HG03520 (cell line): ENCODE measurements around the gene LPAR4.
A peak's percentile ranks its signal among the peaks of the same experiment; 100 is the strongest.
"Not testable (repeated sequence)": the region's sequence is repeated elsewhere in the genome, so short reads cannot be mapped to it uniquely, and the experiment has no call there.

Source experiments
- ATAC-seq: cut with Tn5 transposase; IDR thresholded peaks from one replicate; pipeline ENCODE4 v1.9.1; 2021; ENCODE audit warnings: mild to moderate bottlenecking, moderate library complexity; ENCODE audit not compliant: unreplicated experiment

Gene LPAR4, protein sequence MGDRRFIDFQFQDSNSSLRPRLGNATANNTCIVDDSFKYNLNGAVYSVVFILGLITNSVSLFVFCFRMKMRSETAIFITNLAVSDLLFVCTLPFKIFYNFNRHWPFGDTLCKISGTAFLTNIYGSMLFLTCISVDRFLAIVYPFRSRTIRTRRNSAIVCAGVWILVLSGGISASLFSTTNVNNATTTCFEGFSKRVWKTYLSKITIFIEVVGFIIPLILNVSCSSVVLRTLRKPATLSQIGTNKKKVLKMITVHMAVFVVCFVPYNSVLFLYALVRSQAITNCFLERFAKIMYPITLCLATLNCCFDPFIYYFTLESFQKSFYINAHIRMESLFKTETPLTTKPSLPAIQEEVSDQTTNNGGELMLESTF

DNA sequence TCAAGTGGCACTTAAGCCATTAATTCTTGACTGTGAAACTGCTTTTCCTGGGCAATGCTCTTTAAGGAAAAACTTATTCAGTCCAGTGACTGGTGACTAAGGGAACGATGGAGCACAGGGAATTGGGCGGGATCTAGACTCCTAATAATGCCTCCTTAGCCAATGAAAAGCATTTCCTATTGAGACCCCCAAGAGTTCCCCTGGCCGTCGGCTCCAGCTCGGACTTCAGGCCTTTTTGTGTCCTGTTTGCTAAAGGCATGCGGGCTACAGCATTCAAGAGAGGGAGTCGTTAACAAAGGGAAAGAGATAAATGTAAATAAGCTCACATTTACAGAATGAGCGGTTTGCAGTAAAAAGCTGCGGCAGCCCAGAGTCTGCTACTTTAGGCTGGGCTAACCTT lies at the start of gene LPAR4:
Gene LPAR4 (plus strand): TSS at position 232 of the 400 bp plus-strand sequence. CDS start 7,150 bp downstream, outside the sequence.
- ATAC-seq: no peak

DNA sequence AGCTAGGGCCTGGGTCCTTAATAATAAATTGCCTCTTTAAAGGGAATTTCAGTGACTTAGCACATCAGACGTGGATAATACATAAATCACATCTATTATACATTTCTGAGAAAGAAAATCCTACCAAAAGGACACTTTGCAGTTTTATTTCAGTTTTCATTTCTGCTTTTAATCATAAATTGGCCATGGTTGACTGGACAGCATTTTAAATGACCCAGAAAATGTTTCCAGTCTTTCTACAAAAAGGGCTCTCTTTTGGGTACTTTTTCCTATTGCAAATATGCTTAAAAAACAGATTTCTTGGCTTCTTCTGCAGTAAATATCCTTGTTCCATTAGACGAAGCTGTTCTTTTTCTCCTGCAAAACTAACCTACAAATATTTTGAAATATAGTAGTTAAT lies 41.4 kb upstream of the LPAR4 start:
- ATAC-seq: no peak

DNA sequence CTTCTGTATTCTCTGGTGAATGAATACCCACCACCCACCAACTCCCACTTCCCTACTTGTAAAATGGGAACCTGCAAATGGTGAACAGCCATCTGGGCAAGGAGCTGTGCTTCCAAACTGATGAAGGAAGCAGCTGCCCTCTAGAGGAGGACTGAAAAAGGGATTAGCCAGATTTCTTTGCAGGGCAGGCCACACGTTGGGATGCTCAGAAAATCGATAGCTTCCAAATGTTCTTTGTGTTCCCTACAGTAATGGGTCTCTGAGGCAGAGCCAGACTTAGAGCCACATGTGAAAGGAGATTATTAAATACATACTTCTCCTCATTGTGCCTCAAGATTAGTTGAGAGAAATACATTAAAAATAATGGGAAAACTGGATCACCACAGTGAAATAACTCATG lies 39.3 kb upstream of the LPAR4 start:
- no peak for ATAC-seq

DNA sequence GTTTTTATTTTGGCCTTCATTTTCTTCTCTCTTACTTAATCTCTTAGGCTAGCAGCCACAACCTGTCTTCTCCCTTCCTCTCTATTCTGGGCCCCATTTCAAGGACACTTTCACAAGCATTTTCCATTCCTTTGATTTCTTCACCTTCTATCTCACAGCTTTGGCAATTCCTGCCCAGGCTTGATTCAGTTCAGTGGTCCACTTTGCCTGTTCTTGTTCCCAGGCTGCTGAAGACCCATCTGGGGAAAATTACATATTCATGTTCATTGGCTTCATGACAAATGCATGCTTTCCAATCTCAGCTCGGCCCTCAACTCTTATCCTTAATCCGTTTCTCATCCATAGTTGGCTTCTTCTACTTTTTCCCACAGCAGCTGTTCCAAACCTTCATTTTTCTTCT lies 38.7 kb upstream of the LPAR4 start:
- no peak for ATAC-seq

DNA sequence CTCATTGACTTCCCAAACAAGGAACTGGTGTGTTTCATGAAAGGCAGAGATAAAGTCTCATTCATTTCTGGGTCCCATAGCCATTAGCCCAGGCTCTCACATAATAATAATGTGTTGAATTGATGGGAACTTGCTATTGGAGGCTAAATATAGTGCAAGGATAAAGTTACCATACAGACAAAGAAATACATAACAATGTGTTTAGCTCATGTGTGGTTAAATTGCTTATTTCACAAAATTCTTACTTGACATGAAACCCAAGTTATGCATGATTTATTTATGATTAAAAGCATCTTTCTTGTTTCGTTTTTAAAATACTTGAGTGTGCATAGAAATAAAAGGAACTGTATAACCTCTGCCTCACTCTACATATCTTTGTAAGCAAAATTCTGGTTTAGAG lies 37.3 kb upstream of the LPAR4 start:
- no peak for ATAC-seq

DNA sequence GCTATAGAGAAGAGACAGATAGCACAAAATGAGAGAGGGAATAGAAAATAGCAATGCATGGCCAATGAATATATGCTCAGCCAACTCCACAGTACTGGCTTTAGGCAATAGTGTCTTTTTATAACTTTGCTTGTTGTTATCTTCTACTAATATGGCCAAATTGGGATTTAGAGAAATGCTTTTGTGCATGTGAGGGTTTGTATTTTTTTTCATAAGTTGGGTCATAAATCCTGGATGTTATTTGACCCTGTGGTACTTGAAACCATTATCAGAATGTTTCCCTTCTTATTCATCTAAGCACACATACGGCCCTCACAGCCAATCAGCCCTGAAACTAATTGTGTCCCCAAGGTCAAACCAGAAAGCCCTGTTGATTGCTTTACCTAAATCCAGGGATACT lies 35.2 kb upstream of the LPAR4 start:
- no peak for ATAC-seq

DNA sequence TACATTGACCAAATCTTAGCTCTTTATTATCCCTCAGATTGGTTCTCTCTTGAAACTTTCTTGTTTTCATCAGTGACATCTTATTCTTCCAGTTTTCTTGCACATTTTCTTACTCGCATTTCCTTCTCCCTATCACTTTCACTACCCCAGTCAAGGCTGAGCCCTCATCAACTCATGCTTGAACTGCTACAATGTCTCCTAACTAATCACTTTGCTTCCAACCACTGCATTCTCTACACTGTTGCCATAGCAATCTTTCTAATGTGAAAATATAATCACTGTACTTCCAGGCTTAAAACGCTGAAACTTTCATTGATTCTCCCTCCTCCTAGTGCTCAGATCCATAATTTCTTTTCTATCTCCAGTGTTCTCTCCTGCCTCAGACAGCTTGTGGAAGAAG lies 22.2 kb upstream of the LPAR4 start:
- ATAC-seq: no peak

DNA sequence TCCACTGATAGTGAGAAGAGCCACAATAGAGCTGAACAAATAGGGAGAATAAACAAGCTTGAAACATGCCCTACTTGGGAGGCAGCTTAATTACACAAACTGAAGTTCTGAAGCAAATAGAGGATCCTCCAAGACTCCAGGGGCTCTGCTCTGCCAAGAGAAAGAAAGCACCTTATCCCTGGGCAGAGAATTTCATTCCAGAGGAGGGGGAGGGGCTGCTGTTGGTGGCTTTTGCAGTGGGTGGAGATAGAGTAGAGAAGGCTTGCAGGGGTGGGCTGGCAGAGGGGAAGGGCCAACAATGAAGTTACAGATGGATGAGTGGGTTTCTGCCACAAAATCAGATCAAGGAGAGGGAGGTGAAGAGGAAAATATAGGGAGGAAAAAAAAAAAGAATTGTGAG lies 1.0 kb upstream of the LPAR4 start:
- no peak for ATAC-seq

DNA sequence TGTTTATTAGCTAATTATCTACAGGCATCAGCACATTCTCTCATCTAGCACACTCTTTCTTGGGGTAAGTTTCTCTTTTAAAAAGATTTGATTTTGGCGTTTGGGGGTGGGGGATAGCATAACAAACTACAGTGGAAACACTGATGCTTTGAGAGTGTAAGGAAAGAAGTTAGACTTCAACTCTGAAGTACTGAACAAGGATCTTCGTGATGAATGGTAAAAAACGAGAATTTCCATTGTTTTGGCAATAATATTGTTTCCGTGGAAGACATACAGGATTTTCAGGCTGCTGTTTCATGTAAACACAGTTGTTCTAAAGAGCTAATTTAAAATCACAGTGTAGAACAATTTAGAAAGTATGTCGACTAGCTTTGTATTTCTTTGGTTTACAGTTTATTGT lies 451 bp downstream of the LPAR4 start:
- no peak for ATAC-seq

DNA sequence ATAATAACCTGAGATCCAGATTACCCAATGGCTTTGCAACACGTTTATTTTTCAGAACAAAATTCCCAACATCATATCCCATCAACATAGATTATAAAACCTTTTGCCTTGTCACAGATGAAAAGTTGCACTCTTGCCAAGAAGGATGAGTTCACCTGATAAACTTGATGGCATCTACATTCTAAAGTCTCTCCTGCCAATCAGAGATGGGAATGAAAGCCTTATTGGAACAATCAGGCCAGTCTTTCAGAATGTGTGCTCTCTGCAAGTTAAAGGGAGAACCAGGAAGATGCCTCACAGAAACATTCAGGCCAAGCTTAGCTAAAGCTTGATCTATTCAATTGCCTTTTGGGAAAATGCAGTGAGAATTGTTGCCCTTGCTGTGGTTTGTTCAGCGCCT lies 1.3 kb downstream of the LPAR4 start:
- ATAC-seq: no peak

DNA sequence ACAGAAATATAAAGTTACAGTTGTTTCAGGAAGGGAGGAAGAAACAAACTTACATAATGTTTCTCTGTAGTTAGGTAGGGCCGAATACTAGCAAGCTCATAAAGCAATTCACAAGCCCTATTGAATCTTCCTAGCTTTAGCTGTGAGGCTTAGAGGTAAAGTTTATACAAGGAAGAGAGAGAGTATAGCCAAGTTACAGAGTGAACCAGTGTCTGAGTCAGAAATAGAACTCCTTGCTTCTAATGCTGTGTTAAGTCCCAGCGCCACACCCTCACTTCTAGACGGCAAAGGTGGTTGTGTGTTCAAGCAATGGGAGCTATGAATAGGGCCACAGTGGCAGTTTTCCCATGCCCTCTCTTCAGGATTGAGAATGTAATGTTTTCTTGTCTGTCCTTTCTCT lies 6.1 kb downstream of the LPAR4 start:
- no peak for ATAC-seq

DNA sequence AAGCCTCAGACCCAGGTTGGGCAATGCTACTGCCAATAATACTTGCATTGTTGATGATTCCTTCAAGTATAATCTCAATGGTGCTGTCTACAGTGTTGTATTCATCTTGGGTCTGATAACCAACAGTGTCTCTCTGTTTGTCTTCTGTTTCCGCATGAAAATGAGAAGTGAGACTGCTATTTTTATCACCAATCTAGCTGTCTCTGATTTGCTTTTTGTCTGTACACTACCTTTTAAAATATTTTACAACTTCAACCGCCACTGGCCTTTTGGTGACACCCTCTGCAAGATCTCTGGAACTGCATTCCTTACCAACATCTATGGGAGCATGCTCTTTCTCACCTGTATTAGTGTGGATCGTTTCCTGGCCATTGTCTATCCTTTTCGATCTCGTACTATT lies 7.4 kb downstream of the LPAR4 start:
- peak; percentile 92 for ATAC-seq

DNA sequence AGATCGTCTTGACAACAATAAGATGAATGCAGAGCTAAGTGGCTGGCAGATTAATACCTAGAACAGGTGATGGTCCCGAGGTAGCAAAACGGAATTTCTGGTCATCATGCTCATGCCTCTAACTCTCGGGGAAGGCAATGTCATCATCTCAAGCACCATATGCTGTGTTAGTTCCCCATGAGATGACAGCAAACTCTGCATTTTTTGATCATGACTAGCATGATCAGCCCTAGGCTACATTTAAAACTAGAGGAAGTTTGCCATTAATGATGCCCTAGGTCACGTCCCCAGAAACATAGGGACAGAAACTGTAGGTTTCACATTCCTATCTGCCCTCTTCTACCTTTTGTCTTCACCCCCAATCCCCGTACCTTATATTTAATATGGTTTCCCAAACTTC lies 11.6 kb downstream of the LPAR4 start:
- no peak for ATAC-seq

DNA sequence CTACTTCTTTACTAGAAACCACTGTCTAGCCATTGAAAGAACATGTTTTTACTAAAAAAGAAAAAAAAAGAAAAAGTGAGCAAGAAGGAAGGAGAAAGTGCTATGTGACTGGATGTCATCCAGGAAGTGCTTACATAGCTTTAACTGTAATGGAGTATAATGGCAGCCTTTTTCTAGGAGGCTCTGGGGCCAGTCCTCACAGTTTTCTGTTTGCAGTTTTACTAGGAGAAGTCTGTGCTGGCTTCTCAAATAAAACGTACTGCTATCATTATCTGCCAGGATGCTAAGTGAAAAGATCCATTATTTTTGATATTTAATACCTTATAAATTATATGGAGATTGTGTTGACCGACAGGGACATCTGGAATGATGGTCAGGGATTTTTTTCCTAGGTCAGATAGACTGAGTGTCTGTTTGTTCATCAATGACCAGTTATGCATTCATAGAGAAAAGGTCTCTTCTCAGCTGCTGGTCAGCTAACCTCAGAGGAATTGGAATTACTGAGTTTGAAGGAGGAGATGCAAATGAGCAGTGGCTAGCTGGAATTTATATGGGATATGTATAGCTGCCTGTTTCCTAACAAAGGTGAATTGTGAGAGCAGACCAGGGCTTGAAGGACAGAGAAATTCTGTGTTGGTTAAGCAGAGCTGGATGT lies 21.7 kb downstream of the LPAR4 start:
- ATAC-seq: no peak

DNA sequence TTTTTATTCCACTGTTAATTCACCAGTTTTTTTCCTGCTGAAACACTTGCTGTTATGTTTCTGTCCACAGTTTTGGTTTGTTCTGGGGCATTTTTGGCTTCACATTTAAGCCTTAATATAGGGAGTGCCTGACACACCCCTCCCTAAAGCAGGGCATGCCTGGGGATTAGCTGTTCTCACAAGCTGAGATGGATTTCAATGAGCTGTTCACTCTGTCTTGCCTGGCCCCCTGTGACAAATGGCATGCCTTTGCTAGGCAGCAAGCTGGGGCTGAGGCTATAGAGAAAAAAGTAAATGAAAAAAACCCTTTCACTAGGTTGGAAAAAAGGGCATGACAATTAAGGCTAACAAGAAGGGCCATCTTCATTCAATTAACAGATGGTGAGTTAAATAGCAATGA lies 22.4 kb downstream of the LPAR4 start:
- no peak for ATAC-seq

DNA sequence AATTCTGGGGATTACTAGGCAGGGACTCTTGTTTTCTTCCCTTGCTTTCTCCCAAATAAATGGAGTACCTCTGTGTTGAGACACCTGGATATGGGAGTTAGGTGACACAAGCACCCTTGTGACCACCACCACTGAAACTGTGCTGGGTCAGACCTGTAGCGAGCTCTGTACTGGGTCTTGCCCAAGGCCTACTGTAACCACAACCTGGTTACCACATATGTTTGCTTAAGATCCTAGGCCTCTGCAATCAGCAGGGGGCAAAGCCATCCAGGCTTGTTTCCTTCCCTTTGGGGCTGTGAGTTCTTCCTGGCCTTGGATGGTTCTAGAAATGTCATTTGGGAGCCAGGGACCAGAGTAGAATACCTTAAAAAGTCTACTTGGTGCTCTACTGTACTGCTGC lies 49.4 kb downstream of the LPAR4 start:
- no peak for ATAC-seq

DNA sequence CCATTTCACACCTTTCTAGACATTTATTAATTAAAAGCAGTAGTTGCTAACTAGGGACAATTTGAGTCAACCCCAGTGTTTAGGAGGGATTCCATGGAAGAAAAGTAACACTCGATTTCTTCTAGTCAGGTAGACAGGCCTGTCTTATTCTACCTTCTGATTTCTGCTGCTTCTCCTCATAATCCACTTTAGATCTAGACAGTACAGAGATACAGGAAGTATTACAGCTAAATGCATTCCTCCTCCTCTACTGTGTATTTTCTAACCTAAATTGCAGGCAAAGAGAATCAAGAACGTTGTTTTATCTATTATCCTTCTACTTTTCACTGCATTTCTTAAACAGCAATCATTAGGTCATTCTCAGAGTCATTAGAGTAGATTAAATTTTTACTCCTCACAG lies 52.6 kb downstream of the LPAR4 start:
- no peak for ATAC-seq

DNA sequence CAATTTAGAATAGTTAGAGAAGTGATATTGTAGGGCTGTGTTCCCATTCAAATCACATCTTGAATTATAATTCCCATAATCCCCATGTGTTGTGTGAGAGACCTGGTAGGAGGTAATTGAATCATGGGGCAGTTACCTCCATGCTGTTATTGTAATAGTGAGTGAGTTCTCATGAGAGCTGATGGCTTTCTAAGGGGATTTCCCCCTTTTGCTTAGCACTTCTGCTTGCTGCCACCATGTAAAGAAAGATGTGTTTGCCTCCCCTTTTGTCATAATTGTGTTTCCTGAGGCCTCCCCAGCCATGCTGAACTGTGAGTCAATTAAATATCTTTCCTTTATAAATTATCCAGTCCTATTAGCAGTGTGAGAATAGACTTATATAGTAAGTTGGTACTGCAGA lies 53.2 kb downstream of the LPAR4 start:
- ATAC-seq: no peak

DNA sequence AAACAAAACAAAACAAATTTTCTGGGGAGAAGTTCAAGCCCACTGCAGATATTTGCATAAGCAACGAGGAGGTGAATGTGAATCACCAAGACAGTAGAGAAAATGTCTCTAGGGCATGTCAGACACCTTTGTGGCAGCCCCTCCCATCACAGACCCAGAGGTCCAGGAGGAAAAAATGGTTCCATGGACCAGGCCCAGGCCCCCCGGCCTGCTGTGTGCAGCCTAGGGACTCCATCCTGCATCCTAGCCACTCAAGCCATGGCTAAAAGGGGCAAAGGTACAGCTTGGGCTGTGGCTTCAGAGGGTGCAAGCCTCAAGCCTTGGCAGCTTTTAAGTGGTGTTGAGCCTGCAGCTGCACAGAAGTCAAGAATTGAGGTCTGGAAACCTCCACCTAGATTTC lies 54.0 kb downstream of the LPAR4 start:
- ATAC-seq: no peak

DNA sequence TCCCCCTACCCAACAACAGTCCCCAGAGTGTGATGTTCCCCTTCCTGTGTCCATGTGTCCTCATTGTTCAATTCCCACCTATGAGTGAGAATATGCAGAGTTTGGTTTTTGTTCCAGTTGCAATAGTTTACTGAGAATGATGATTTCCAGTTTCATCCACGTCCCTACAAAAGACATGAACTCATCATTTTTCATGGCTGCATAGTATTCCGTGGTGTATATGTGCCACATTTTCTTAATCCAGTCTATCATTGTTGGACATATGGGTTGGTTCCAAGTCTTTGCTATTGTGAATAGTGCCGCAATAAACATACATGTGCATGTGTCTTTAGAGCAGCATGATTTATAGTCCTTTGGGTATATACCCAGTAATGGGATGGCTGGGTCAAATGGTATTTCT lies 55.0 kb downstream of the LPAR4 start:
- ATAC-seq: not testable (repeated sequence)
